ENCODE results near the gene LETM1. TPM values are rescaled to one million over a fixed set of nuclear protein-coding genes. Genes with fewer than 3 reads are reported as not detected.
A peak's percentile ranks its signal among the peaks of the same experiment; 100 is the strongest.

LETM1 gene
- total and polyA plus RNA-seq, 2 of the 13 experiments (the other 11 are each of a cell fraction or from before 2014, with no cell fraction given), result 9.7 to 41.6 TPM

DNA sequence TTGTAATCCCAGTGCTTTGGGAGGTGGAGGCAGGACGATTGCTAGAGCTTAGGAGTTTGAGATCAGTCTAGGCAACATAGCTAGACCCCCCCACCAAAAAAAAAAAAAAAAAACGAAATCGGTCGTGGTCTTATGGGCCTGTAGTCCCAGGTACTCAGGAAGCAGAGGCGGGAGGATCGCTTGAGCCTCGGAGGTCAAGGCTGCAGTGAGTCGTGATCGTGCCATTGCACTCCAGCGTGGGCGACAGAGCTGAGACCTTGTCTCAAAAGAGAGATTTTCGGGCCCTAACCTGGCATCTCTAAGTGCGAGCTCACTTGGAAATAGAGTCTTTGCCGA, 7.0 kb upstream of the LETM1 start:
- DNase-seq (ENCODE audit: low spot score) (no peak), ATAC-seq (no peak), FAIRE-seq (no peak)
- Histone ChIP-seq H3K36me3 (replicated peaks in 1 of 2; ENCODE audit: control insufficient read depth in 1 of 2, insufficient read depth in 2 of 2, low read length in 2 of 2) (no peaks in the 10 kb centered on the region), H3K4me2 (ENCODE audit: low read depth, low read length) (peak overlapping the region; percentile 93), H3K9ac (ENCODE audit: insufficient read depth, low read depth, low read length) (peak overlapping the region; percentile 67), H3K27me3 (ENCODE audit: control insufficient read depth in 1 of 2, insufficient read depth in 2 of 2, low read length in 2 of 2) (no peaks in the 10 kb centered on the region), H2AFZ (ENCODE audit: low read length) (peak overlapping the region; percentile 39), H3K4me1 (ENCODE audit: insufficient read depth, low read length) (peaks cover 84% of the 10 kb centered on the region), H3K4me3 (replicated peaks in 1 of 3; ENCODE audit: insufficient read depth in 1 of 3, low read depth in 2 of 3, low read length in 3 of 3) (peak overlapping the region; percentile 55 to 75 (median 64)), H3K79me2 (ENCODE audit: insufficient read depth, low read length) (no peaks in the 10 kb centered on the region), H3K9me3 (ENCODE audit: low read length) (no peaks in the 10 kb centered on the region), H3K27ac (ENCODE audit: extremely low read length, insufficient read depth, low read length) (peak overlapping the region; percentile 86), H4K20me1 (ENCODE audit: insufficient read depth, low read length) (no peaks in the 10 kb centered on the region)
- WGBS (ENCODE audit: low lambda C conversion rate), result 1% methylated on average over 13 of the region's 14 CpGs
- CTCF ChIA-PET (ENCODE audit: low intra/inter-chr PET ratio, low total read pairs), result no interaction called here
- BruUV-seq (replicated peaks), result no TSS peak
- POLR2A ChIA-PET, result interaction anchor here (0.6 to 2.7 kb wide), 10 partner anchors 8 to 104 kb away, joined by 3 to 8 read pairs (median 4); no protein-coding TSS in a partner anchor
- in situ Hi-C loops (cut with HindIII; ENCODE audit: extremely low pct_ligation_motif_present, low pct_unique_long_range_greater_than_20kb) (loop anchor here (5.0 kb wide), 1 partner anchor 39 kb away; no protein-coding TSS in a partner anchor), intact Hi-C loops (cut with micrococcal nuclease; ENCODE audit: unreplicated experiment) (no loop called here)
- no peak for TF ChIP-seq ZNF850 (CRISPR knock-in tag; conservative IDR thresholded peaks at IDR 0.05)
- TF ChIP-seq FOXK1 (CRISPR knock-in tag; IDR thresholded peaks at IDR 0.05; ENCODE audit: borderline replicate concordance, low read depth), result no peak
- no peak for TF ChIP-seq PHB2 (IDR thresholded peaks at IDR 0.05; ENCODE audit: partially characterized antibody)
- no peak for TF ChIP-seq CSRNP2 (CRISPR knock-in tag; conservative IDR thresholded peaks at IDR 0.05; ENCODE audit: low read depth)
- TF ChIP-seq ZNF605 (CRISPR knock-in tag; IDR thresholded peaks at IDR 0.05), result peak; percentile 61; the same call in 1 of the 2 replicates
- TF ChIP-seq, protein P1, sequence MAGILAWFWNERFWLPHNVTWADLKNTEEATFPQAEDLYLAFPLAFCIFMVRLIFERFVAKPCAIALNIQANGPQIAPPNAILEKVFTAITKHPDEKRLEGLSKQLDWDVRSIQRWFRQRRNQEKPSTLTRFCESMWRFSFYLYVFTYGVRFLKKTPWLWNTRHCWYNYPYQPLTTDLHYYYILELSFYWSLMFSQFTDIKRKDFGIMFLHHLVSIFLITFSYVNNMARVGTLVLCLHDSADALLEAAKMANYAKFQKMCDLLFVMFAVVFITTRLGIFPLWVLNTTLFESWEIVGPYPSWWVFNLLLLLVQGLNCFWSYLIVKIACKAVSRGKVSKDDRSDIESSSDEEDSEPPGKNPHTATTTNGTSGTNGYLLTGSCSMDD (CRISPR knock-in tag; IDR thresholded peaks at IDR 0.05), result no peak
- no peak for TF ChIP-seq MLLT10 (CRISPR knock-in tag; IDR thresholded peaks at IDR 0.05)
- TF ChIP-seq, protein P2, sequence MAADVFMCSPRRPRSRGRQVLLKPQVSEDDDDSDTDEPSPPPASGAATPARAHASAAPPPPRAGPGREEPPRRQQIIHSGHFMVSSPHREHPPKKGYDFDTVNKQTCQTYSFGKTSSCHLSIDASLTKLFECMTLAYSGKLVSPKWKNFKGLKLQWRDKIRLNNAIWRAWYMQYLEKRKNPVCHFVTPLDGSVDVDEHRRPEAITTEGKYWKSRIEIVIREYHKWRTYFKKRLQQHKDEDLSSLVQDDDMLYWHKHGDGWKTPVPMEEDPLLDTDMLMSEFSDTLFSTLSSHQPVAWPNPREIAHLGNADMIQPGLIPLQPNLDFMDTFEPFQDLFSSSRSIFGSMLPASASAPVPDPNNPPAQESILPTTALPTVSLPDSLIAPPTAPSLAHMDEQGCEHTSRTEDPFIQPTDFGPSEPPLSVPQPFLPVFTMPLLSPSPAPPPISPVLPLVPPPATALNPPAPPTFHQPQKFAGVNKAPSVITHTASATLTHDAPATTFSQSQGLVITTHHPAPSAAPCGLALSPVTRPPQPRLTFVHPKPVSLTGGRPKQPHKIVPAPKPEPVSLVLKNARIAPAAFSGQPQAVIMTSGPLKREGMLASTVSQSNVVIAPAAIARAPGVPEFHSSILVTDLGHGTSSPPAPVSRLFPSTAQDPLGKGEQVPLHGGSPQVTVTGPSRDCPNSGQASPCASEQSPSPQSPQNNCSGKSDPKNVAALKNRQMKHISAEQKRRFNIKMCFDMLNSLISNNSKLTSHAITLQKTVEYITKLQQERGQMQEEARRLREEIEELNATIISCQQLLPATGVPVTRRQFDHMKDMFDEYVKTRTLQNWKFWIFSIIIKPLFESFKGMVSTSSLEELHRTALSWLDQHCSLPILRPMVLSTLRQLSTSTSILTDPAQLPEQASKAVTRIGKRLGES (CRISPR knock-in tag; IDR thresholded peaks at IDR 0.05; ENCODE audit: borderline replicate concordance), result no peak
- TF ChIP-seq ZNF256 (CRISPR knock-in tag; conservative IDR thresholded peaks at IDR 0.05), result no peak
- TF ChIP-seq ZNF260 (CRISPR knock-in tag; IDR thresholded peaks at IDR 0.05; ENCODE audit: borderline replicate concordance, low read depth), result no peak
- no peak for TF ChIP-seq ZNF329 (CRISPR knock-in tag; IDR thresholded peaks at IDR 0.05; ENCODE audit: low read depth)
- no peak for TF ChIP-seq PLSCR1 (CRISPR knock-in tag; IDR thresholded peaks at IDR 0.05; ENCODE audit: borderline replicate concordance)
- TF ChIP-seq RFX5 (IDR thresholded peaks at IDR 0.05; ENCODE audit: low read depth, low read length), result no peak
- TF ChIP-seq MED13 (CRISPR knock-in tag; IDR thresholded peaks at IDR 0.05), result no peak
- TF ChIP-seq ZNF629 (CRISPR knock-in tag; conservative IDR thresholded peaks at IDR 0.05), result no peak
- no peak for TF ChIP-seq SRSF1 (optimal IDR thresholded peaks at IDR 0.05; ENCODE audit: low read depth, low read length)
